Keratinocyte (primary cell): ENCODE measurements around the gene FUZ. TPM values are rescaled to one million over a fixed set of nuclear protein-coding genes. Genes with fewer than 3 reads are reported as not detected.

ENCODE experiments used
- DNase-seq: peaks from one replicate; pipeline ENCODE4 v3.0.0-alpha.2; 2011; ENCODE audit warnings: low read depth, missing footprints, low spot score
- FAIRE-seq: peaks from 2 replicates; lab custom pipeline; 2011; peaks lifted over from hg19 to GRCh38; lab: Jason Lieb, UNC
- H2AFZ ChIP-seq: 2 replicates; pipeline ENCODE4 v1.6.0; 2012; ENCODE audit warnings: low read length, control low read depth, inconsistent platforms; ENCODE audit not compliant: control insufficient read depth
- H3K27ac ChIP-seq: 2 replicates; pipeline ENCODE4 v1.5.1; 2011; ENCODE audit warnings: low read length; ENCODE audit not compliant: control insufficient read depth, insufficient read depth
- H3K27me3 ChIP-seq: 3 replicates; pipeline ENCODE4 v1.6.0; 2011; ENCODE audit warnings: low read length; ENCODE audit not compliant: control insufficient read depth, insufficient read depth; ENCODE audit errors: extremely low read depth
- H3K36me3 ChIP-seq, 2 experiments: 2 replicates in 1 of 2; 3 replicates in 1 of 2; pipeline ENCODE4 v1.5.1; 2011; ENCODE audit warnings: low read length in 2 of 2, mild to moderate bottlenecking in 1 of 2; ENCODE audit not compliant: control insufficient read depth in 2 of 2, insufficient read depth in 2 of 2; ENCODE audit errors: extremely low read depth in 1 of 2
- H3K4me1 ChIP-seq: 3 replicates; pipeline ENCODE4 v1.5.1; 2011; ENCODE audit warnings: low read length; ENCODE audit not compliant: control insufficient read depth, insufficient read depth; ENCODE audit errors: extremely low read depth
- H3K4me2 ChIP-seq: 3 replicates; pipeline ENCODE4 v1.6.0; 2011; ENCODE audit warnings: low read depth, low read length; ENCODE audit not compliant: control insufficient read depth, insufficient read depth; ENCODE audit errors: extremely low read depth
- H3K4me3 ChIP-seq, 3 experiments: fragments of 200-600 bp in 1 of 3; sonication (generic) in 1 of 3; 2 replicates in 2 of 3; 3 replicates in 1 of 3; pipeline ENCODE4 v1.5.1; 2011 to 2016; ENCODE audit warnings: low read length in 3 of 3, mild to moderate bottlenecking in 3 of 3, control low read depth in 2 of 3, inconsistent platforms in 1 of 3, low read depth in 1 of 3, mixed read lengths in 1 of 3, mixed run types in 1 of 3, moderate library complexity in 1 of 3; ENCODE audit not compliant: control insufficient read depth in 2 of 3, insufficient read depth in 2 of 3; ENCODE audit errors: extremely low read depth in 1 of 3
- H3K79me2 ChIP-seq: 2 replicates; pipeline ENCODE4 v1.6.0; 2012; ENCODE audit warnings: low read length; ENCODE audit not compliant: control insufficient read depth, insufficient read depth
- H3K9ac ChIP-seq: 3 replicates; pipeline ENCODE4 v1.6.0; 2011; ENCODE audit warnings: low read length; ENCODE audit not compliant: control insufficient read depth, insufficient read depth; ENCODE audit errors: extremely low read depth
- H3K9me1 ChIP-seq: 3 replicates; pipeline ENCODE4 v1.6.0; 2011; ENCODE audit warnings: low read length; ENCODE audit not compliant: control insufficient read depth, insufficient read depth; ENCODE audit errors: extremely low read depth
- H3K9me3 ChIP-seq: 2 replicates; pipeline ENCODE4 v1.5.1; 2012; ENCODE audit warnings: low read depth, low read length; ENCODE audit not compliant: control insufficient read depth
- H4K20me1 ChIP-seq: 3 replicates; pipeline ENCODE4 v1.6.0; 2011; ENCODE audit warnings: low read length; ENCODE audit not compliant: control insufficient read depth, insufficient read depth; ENCODE audit errors: extremely low read depth
- EZH2 ChIP-seq: IDR thresholded peaks from one replicate; pipeline ENCODE4 v1.6.1; 2012; ENCODE audit warnings: inconsistent platforms, mild to moderate bottlenecking, low read length, moderate library complexity
- dilution Hi-C: fragments of 300-500 bp; cut with MboI; formaldehyde crosslinking; loops from one replicate; pipeline ENCODE4 v1.7.0; 2020; ENCODE audit warnings: low sequenced_read_pairs; ENCODE audit not compliant: extremely low pct_ligation_motif_present
- polyA plus RNA-seq, 5 experiments: library from polyadenylated mRNA; depleted of rRNA in 3 of 5; stranded (reverse) in 3 of 5; stranded (forward) in 1 of 5; unstranded in 1 of 5; fragments of >200 nt; gene quantifications; 1 replicate in 1 of 5; 2 replicates in 3 of 5; 3 replicates in 1 of 5; pipeline versions ENCODE4 v1.2.1 to v1.2.3, GENCODE V29; 2011 to 2012; ENCODE audit warnings: missing spikeins in 2 of 5, low read depth in 1 of 5, low replicate concordance in 1 of 5
- TF ChIP-seq, protein P1 (sequence below), 3 experiments: IDR thresholded peaks in 1 of 3; conservative IDR thresholded peaks in 1 of 3; optimal IDR thresholded peaks in 1 of 3; 2 replicates in 2 of 3; 3 replicates in 1 of 3; pipeline versions ENCODE3 to v1.5.1; 2011; ENCODE audit warnings: low read length in 3 of 3, mild to moderate bottlenecking in 3 of 3, moderate library complexity in 2 of 3, control low read depth in 1 of 3, inconsistent platforms in 1 of 3; ENCODE audit not compliant: insufficient read depth in 2 of 3; ENCODE audit errors: extremely low read depth in 1 of 3

Gene FUZ
- polyA plus RNA-seq, 1 donor (not counting 4 experiments of a cell fraction or from before 2014, with no cell fraction given) = 3.7 TPM

- Histone ChIP-seq H3K27me3 (no peaks in the 10 kb centered on the region), H3K9me1 (peaks cover 2% of the 10 kb centered on the region), H3K9me3 (no peaks in the 10 kb centered on the region), H4K20me1 (no peaks in the 10 kb centered on the region), H3K36me3 (peaks cover 31 to 44% of the 10 kb centered on the region in 2 experiments), H3K9ac (no peak overlapping the region), H3K4me3 (no peak overlapping the region), H3K27ac (no peak overlapping the region), H3K79me2 (peaks cover 5% of the 10 kb centered on the region), H2AFZ (no peak overlapping the region), H3K4me2 (no peak overlapping the region), H3K4me1 (no peaks in the 10 kb centered on the region)
- no peak for DNase-seq
- dilution Hi-C loops = no loop called here
- no peak for TF ChIP-seq EZH2
- TF ChIP-seq, protein P1, sequence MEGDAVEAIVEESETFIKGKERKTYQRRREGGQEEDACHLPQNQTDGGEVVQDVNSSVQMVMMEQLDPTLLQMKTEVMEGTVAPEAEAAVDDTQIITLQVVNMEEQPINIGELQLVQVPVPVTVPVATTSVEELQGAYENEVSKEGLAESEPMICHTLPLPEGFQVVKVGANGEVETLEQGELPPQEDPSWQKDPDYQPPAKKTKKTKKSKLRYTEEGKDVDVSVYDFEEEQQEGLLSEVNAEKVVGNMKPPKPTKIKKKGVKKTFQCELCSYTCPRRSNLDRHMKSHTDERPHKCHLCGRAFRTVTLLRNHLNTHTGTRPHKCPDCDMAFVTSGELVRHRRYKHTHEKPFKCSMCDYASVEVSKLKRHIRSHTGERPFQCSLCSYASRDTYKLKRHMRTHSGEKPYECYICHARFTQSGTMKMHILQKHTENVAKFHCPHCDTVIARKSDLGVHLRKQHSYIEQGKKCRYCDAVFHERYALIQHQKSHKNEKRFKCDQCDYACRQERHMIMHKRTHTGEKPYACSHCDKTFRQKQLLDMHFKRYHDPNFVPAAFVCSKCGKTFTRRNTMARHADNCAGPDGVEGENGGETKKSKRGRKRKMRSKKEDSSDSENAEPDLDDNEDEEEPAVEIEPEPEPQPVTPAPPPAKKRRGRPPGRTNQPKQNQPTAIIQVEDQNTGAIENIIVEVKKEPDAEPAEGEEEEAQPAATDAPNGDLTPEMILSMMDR (optimal IDR thresholded peaks at IDR 0.05 in 1 of 3, IDR thresholded peaks at IDR 0.05 in 1 of 3, conservative IDR thresholded peaks at IDR 0.05 in 1 of 3; ENCODE audit: extremely low read depth in 1 of 3, insufficient read depth in 2 of 3, low read length in 3 of 3) = no peak
- FAIRE-seq = no peak
Observed at GRCh38 chr19:49791776-49792445, 21.2 kb downstream of the FUZ start.

- Histone ChIP-seq H3K9ac (no peak overlapping the region), H2AFZ (no peak overlapping the region), H3K27ac (no peak overlapping the region), H3K36me3 (peaks cover 25 to 33% of the 10 kb centered on the region in 2 experiments), H3K9me3 (no peaks in the 10 kb centered on the region), H3K9me1 (peaks cover 2% of the 10 kb centered on the region), H3K4me2 (no peak overlapping the region), H4K20me1 (no peaks in the 10 kb centered on the region), H3K4me3 (no peak overlapping the region), H3K79me2 (peaks cover 5% of the 10 kb centered on the region), H3K27me3 (no peaks in the 10 kb centered on the region), H3K4me1 (no peaks in the 10 kb centered on the region)
- dilution Hi-C loops = no loop called here
- DNase-seq (no peak), FAIRE-seq (no peak)
- TF ChIP-seq, protein P1 (optimal IDR thresholded peaks at IDR 0.05 in 1 of 3, IDR thresholded peaks at IDR 0.05 in 1 of 3, conservative IDR thresholded peaks at IDR 0.05 in 1 of 3; ENCODE audit: extremely low read depth in 1 of 3, insufficient read depth in 2 of 3, low read length in 3 of 3) = no peak
- TF ChIP-seq EZH2 = no peak
Observed at GRCh38 chr19:49790866-49791265, 22.2 kb downstream of the FUZ start.
